Gastroesophageal sphincter (tissue), 4 donors: ENCODE data around the gene TANC1. TPM values are rescaled to one million over a fixed set of nuclear protein-coding genes. Genes with fewer than 3 reads are reported as not detected.

Experiments used
- ATAC-seq: fragments of 150-250 bp; one replicate; pipeline ENCODE4 v1.9.1; 2016; ENCODE audit warnings: mild to moderate bottlenecking, moderate library complexity
- H3K27ac ChIP-seq, 4 donors: fragments of 200-600 bp; sonication (generic) in 3 of 4; 1 replicate in 3 of 4; 2 replicates in 1 of 4; pipeline ENCODE4 v1.5.1; 2016 to 2019
- H3K27me3 ChIP-seq: fragments of 200-600 bp; sonication (generic); one replicate; pipeline ENCODE4 v1.5.1; 2019
- H3K36me3 ChIP-seq, 2 donors: fragments of 200-600 bp; sonication (generic); one replicate each; pipeline ENCODE4 v1.5.1; 2019; ENCODE audit warnings: control low read depth in 1 of 2
- H3K4me1 ChIP-seq, 3 donors: fragments of 200-600 bp; sonication (generic); 1 replicate in 2 of 3; 2 replicates in 1 of 3; pipeline ENCODE4 v1.5.1; 2016 to 2019; ENCODE audit warnings: control low read depth in 2 of 3
- H3K4me3 ChIP-seq, 2 donors: fragments of 200-600 bp; sonication (generic); one replicate each; pipeline ENCODE4 v1.5.1; 2019; ENCODE audit warnings: mild to moderate bottlenecking in 1 of 2, moderate library complexity in 1 of 2
- H3K9me3 ChIP-seq, 3 donors: fragments of 200-600 bp; sonication (generic); one replicate each; pipeline ENCODE4 v1.5.1; 2017 to 2019; ENCODE audit warnings: control low read depth in 2 of 3
- EP300 ChIP-seq: sonication (generic); formaldehyde crosslinking; IDR thresholded peaks from one replicate; pipeline ENCODE4 v1.6.1; 2017; ENCODE audit warnings: antibody characterized with exemption, mild to moderate bottlenecking
- POLR2A ChIP-seq, 2 donors: fragments of 450-650 bp; IDR thresholded peaks; one replicate each; pipeline ENCODE4 v1.6.1; 2017; ENCODE audit warnings: antibody characterized with exemption in 2 of 2, mild to moderate bottlenecking in 2 of 2, moderate library complexity in 1 of 2
- POLR2AphosphoS5 ChIP-seq: sonication (generic); formaldehyde crosslinking; IDR thresholded peaks from one replicate; pipeline ENCODE4 v1.6.1; 2017; ENCODE audit warnings: antibody characterized with exemption
- WGBS, 2 donors: methylation state at CpG; one replicate each; pipeline ENCODE4 v1.1.5; 2018; ENCODE audit warnings: low coverage in 1 of 2; 5-methylcytosine and 5-hydroxymethylcytosine counted together
- total RNA-seq, 4 donors: library from RNA; depleted of rRNA; stranded (reverse); fragments of >200 nt; gene quantifications; one replicate each; pipeline ENCODE4 v1.1.0, GENCODE V29; 2016
- TF ChIP-seq, protein P1 (sequence below), 4 experiments: fragments of 200-600 bp in 2 of 4; fragments of 450-650 bp in 2 of 4; sonication (generic) in 1 of 4; IDR thresholded peaks; one replicate each; pipeline ENCODE4 v1.5.1; 2017 to 2019; ENCODE audit warnings: antibody characterized with exemption in 4 of 4, mild to moderate bottlenecking in 2 of 4, moderate library complexity in 2 of 4

TANC1 gene
- total RNA-seq, 4 donors from 2014 or later: 37.4 to 66.5 (median 46.0) TPM

DNA sequence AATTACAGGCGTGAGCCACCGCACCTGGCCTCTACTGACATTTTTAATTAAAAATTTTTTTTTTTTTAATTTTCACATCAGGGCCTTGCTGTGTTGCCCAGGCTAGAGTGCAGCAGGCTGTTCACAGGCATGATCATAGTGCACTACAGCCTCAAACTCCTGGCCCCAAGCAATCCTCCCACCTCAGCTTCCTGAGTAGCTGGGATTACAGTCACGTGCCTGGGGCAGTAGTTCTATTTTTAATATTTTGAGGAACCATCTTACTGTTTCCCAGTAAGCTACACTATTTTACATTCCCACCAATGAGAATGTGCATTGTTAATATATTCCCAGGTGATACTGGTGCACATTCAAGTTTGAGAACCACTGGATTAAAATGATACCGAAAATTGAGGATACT lies 225.4 kb downstream of the TANC1 start:
- Histone ChIP-seq H3K4me3 (no peak overlapping the region), H3K9me3 (no peaks in the 10 kb centered on the region), H3K36me3 (peaks cover 0 to 90% of the 10 kb centered on the region in 2 donors), H3K4me1 (peaks cover 0 to 7% (median 0%) of the 10 kb centered on the region in 3 donors), H3K27me3 (no peaks in the 10 kb centered on the region), H3K27ac (no peak overlapping the region)
- 89 to 100% methylated on average over 4 of the region's 4 CpGs for WGBS, 2 donors
- ATAC-seq: no peak
- TF ChIP-seq POLR2AphosphoS5 (no peak), EP300 (no peak), POLR2A (IDR thresholded peaks at IDR 0.05) (no peak)
- TF ChIP-seq, protein P1, sequence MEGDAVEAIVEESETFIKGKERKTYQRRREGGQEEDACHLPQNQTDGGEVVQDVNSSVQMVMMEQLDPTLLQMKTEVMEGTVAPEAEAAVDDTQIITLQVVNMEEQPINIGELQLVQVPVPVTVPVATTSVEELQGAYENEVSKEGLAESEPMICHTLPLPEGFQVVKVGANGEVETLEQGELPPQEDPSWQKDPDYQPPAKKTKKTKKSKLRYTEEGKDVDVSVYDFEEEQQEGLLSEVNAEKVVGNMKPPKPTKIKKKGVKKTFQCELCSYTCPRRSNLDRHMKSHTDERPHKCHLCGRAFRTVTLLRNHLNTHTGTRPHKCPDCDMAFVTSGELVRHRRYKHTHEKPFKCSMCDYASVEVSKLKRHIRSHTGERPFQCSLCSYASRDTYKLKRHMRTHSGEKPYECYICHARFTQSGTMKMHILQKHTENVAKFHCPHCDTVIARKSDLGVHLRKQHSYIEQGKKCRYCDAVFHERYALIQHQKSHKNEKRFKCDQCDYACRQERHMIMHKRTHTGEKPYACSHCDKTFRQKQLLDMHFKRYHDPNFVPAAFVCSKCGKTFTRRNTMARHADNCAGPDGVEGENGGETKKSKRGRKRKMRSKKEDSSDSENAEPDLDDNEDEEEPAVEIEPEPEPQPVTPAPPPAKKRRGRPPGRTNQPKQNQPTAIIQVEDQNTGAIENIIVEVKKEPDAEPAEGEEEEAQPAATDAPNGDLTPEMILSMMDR (IDR thresholded peaks at IDR 0.05): no peak

DNA sequence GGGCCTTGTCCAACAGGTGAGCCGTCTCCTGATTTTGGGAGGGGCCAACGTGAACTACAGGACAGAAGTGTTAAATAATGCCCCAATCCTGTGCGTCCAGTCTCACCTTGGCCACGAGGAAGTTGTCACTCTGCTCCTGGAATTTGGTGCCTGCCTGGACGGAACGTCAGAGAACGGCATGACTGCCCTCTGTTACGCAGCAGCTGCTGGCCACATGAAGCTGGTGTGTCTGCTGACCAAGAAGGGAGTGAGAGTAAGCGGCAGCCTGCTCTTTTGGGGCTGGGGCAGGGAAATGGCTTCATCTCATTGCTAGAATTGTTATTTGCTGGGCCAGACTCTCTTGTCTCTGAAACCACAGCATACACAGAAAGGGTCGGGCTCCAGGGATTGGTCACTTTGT lies 225.8 kb downstream of the TANC1 start:
- 86 to 87% methylated on average over 1 to 6 of the region's 10 CpGs for WGBS, 2 donors
- peaks cover 0 to 90% of the 10 kb centered on the region in 2 donors for H3K36me3 ChIP-seq
- TF ChIP-seq, protein P1 (IDR thresholded peaks at IDR 0.05): no peak
- TF ChIP-seq EP300 (no peak), POLR2A (IDR thresholded peaks at IDR 0.05) (no peak), POLR2AphosphoS5 (no peak)
- no peak overlapping the region for H3K4me3 ChIP-seq
- no peaks in the 10 kb centered on the region for H3K27me3 ChIP-seq
- H3K9me3 ChIP-seq: no peaks in the 10 kb centered on the region
- no peak overlapping the region for H3K27ac ChIP-seq
- ATAC-seq: no peak
- H3K4me1 ChIP-seq: peaks cover 0 to 3% (median 0%) of the 10 kb centered on the region in 3 donors

DNA sequence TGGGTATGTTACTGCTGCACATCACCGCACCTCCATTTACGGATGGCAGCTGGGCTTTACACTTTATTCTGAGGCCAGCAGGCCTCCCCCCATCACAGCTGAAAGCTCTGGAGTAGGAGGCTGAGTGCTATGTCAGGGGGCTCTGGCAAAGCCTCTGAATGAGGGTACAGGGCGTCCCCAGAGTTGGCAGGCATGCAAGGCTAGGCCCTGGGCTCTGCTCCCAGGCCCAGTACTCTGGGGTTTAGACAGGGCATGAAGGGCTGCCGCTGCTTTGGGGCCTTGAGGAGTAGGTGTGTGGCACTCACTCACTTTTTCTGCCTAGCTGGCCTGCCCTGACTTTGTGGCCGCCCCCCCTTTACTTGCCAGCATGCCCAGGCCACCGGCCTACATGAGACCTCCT lies 227.3 kb downstream of the TANC1 start:
- H3K36me3 ChIP-seq: peaks cover 0 to 94% of the 10 kb centered on the region in 2 donors
- H3K27ac ChIP-seq: no peak overlapping the region
- WGBS, 2 donors: 83 to 87% methylated on average over 2 to 4 of the region's 6 CpGs
- H3K4me3 ChIP-seq: no peak overlapping the region
- H3K4me1 ChIP-seq: peaks cover 0 to 6% (median under 1%) of the 10 kb centered on the region in 3 donors
- ATAC-seq: no peak
- TF ChIP-seq EP300 (no peak), POLR2AphosphoS5 (no peak), POLR2A (IDR thresholded peaks at IDR 0.05) (no peak)
- TF ChIP-seq, protein P1 (IDR thresholded peaks at IDR 0.05): no peak
- H3K27me3 ChIP-seq: no peaks in the 10 kb centered on the region
- no peaks in the 10 kb centered on the region for H3K9me3 ChIP-seq

DNA sequence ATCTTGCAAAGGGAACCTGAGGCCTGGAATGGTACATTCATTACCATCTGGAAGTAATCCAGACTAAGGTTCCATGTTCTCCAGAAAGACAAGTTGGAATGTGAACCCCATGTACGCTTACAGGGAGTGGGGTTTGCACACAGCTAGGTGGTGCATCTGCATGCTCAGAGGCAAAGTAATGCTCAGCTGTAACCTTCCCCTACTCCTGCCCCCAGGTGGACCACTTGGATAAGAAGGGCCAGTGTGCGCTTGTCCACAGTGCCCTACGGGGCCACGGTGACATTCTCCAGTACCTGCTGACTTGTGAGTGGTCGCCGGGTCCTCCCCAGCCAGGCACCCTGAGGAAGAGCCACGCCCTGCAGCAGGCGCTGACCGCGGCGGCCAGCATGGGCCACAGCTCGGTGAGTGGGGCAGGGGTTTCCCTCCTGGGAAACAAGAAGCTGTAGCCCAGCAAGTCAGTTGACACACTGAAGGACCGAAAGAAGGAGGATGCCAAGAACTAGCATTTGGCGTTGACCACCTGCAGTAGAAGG lies 228.0 kb downstream of the TANC1 start:
- Histone ChIP-seq H3K9me3 (no peaks in the 10 kb centered on the region), H3K36me3 (peaks cover 0 to 97% of the 10 kb centered on the region in 2 donors), H3K4me1 (peaks cover 0 to 14% (median 8%) of the 10 kb centered on the region in 3 donors), H3K4me3 (no peak overlapping the region), H3K27me3 (no peaks in the 10 kb centered on the region), H3K27ac (no peak overlapping the region)
- WGBS, 2 donors: 92% methylated on average over 9 of the region's 14 CpGs; no CpG with 5 or more reads in 1 of the 2 donors
- ATAC-seq: no peak
- TF ChIP-seq POLR2AphosphoS5 (no peak), POLR2A (IDR thresholded peaks at IDR 0.05) (no peak), EP300 (no peak)
- TF ChIP-seq, protein P1 (IDR thresholded peaks at IDR 0.05): no peak

DNA sequence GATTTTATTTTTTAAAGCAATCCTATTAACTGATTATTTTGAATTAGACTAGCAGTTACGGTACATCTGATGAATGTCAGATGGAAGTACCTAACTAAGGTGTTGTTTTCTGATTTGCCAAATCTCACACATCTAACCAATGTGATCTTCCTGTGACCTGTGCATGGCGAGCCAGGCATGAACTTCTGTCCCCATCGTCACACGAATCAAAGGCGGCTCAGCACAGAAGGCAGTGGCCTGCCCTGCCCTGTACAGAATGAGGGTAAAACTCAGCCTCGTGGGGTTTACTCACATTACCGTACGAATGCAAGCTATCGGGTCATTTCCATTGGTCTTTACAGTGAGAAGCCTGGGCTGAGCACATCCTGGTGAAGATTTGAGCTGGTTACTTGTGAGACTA lies 230.8 kb downstream of the TANC1 start:
- 97% methylated on average over 6 of the region's 9 CpGs; no CpG with 5 or more reads in 1 of the 2 donors for WGBS, 2 donors
- Histone ChIP-seq H3K27me3 (no peaks in the 10 kb centered on the region), H3K36me3 (peaks cover 0 to 76% of the 10 kb centered on the region in 2 donors), H3K9me3 (no peaks in the 10 kb centered on the region), H3K4me1 (peaks cover 0 to 33% (median 22%) of the 10 kb centered on the region in 3 donors), H3K27ac (no peak overlapping the region), H3K4me3 (no peak overlapping the region)
- TF ChIP-seq, protein P1 (IDR thresholded peaks at IDR 0.05): no peak
- TF ChIP-seq EP300 (no peak), POLR2A (IDR thresholded peaks at IDR 0.05) (no peak), POLR2AphosphoS5 (no peak)
- no peak for ATAC-seq
